Sigmoid colon (tissue), 7 donors: ENCODE data around the gene TNNI3K. TPM values are rescaled to one million over a fixed set of nuclear protein-coding genes. Genes with fewer than 3 reads are reported as not detected.

Experiments
- DNase-seq: peaks from one replicate; pipeline ENCODE4 v3.0.0-alpha.2; 2019
- H3K27ac ChIP-seq, 4 donors: fragments of 200-600 bp; sonication (generic); one replicate each; pipeline ENCODE4 v1.5.1; 2016 to 2019; ENCODE audit warnings: mild to moderate bottlenecking in 1 of 4
- H3K27me3 ChIP-seq, 3 donors: fragments of 200-600 bp; sonication (generic); one replicate each; pipeline ENCODE4 v1.5.1; 2019; ENCODE audit warnings: mild to moderate bottlenecking in 1 of 3
- H3K36me3 ChIP-seq, 4 donors: fragments of 200-600 bp; sonication (generic); one replicate each; pipeline ENCODE4 v1.5.1; 2016 to 2019
- H3K4me1 ChIP-seq, 4 donors: fragments of 200-600 bp; sonication (generic); one replicate each; pipeline ENCODE4 v1.5.1; 2017 to 2019
- H3K4me3 ChIP-seq, 4 donors: fragments of 200-600 bp; sonication (generic); one replicate each; pipeline ENCODE4 v1.5.1; 2017 to 2019; ENCODE audit warnings: mild to moderate bottlenecking in 2 of 4, moderate library complexity in 1 of 4
- H3K9me3 ChIP-seq, 4 donors: fragments of 200-600 bp in 3 of 4; sonication (generic) in 3 of 4; one replicate each; pipeline versions ENCODE4 v1.5.1 to v1.6.1; 2013 to 2019
- CTCF ChIP-seq, 4 experiments: fragments of 450-650 bp in 3 of 4; fragments of 200-600 bp in 1 of 4; IDR thresholded peaks; one replicate each; pipeline ENCODE4 v1.5.1; 2016 to 2019; ENCODE audit warnings: antibody characterized with exemption in 4 of 4, mild to moderate bottlenecking in 3 of 4, moderate library complexity in 2 of 4
- EP300 ChIP-seq, 4 donors: sonication (generic); formaldehyde crosslinking; IDR thresholded peaks; one replicate each; pipeline ENCODE4 v1.6.1; 2017; ENCODE audit warnings: antibody characterized with exemption in 4 of 4
- POLR2A ChIP-seq, 2 donors: fragments of 450-650 bp; IDR thresholded peaks; one replicate each; pipeline ENCODE4 v1.6.1; 2016; ENCODE audit warnings: antibody characterized with exemption in 2 of 2, mild to moderate bottlenecking in 2 of 2, moderate library complexity in 2 of 2
- POLR2AphosphoS5 ChIP-seq, 4 donors: sonication (generic); formaldehyde crosslinking; IDR thresholded peaks; one replicate each; pipeline ENCODE4 v1.6.1; 2017; ENCODE audit warnings: antibody characterized with exemption in 4 of 4
- WGBS, 2 donors: extraction: QIAGEN DNeasy Blood & Tissue Kit; methylation state at CpG; one replicate each; pipeline ENCODE4 v1.1.7; 2013; 5-methylcytosine and 5-hydroxymethylcytosine counted together
- intact Hi-C: fragments of 100-400 bp; cut with DNase I; formaldehyde crosslinking; loops from one replicate; pipeline ENCODE4 v1.15.1; 2023
- polyA plus RNA-seq, 3 donors: library from polyadenylated mRNA; stranded (reverse); fragments of 200-250 nt; gene quantifications; one replicate each; pipeline ENCODE4 v1.2.3, GENCODE V29; 2013
- total RNA-seq, 4 donors: library from RNA; depleted of rRNA; stranded (reverse); fragments of >200 nt; gene quantifications; one replicate each; pipeline ENCODE4 v1.1.0, GENCODE V29; 2016
- donor health status: healthy with polysubstance abuse.
- donor health status: Bipolar disorder and iron deficiency.
- donor health status: healthy.

The TNNI3K gene
- total and polyA plus RNA-seq, 7 donors = 0.45 to 6.9 (median 3.8) TPM; not detected in 1

- H3K27me3 ChIP-seq = no peaks in the 10 kb centered on the region
- H3K36me3 ChIP-seq = no peaks in the 10 kb centered on the region
- WGBS, 2 donors = 91 to 95% methylated on average over 2 of the region's 2 CpGs
- intact Hi-C loops = no loop called here
- no peak overlapping the region for H3K4me3 ChIP-seq
- no peak for DNase-seq
- no peaks in the 10 kb centered on the region for H3K9me3 ChIP-seq
- TF ChIP-seq POLR2A (IDR thresholded peaks at IDR 0.05) (no peak), POLR2AphosphoS5 (IDR thresholded peaks at IDR 0.05) (no peak), CTCF (IDR thresholded peaks at IDR 0.05) (no peak), EP300 (IDR thresholded peaks at IDR 0.05) (no peak)
- no peak overlapping the region for H3K27ac ChIP-seq
- H3K4me1 ChIP-seq = no peaks in the 10 kb centered on the region
These were observed 51.2 kb downstream of the TNNI3K start for GRCh38 chr1:74286414-74286813.

GRCh38 chr1:74314438-74314837 is 79.3 kb downstream of the TNNI3K start:
- H3K27ac ChIP-seq = no peak overlapping the region
- no peak overlapping the region for H3K4me3 ChIP-seq
- intact Hi-C loops = no loop called here
- no peaks in the 10 kb centered on the region for H3K27me3 ChIP-seq
- TF ChIP-seq EP300 (IDR thresholded peaks at IDR 0.05) (no peak), POLR2A (IDR thresholded peaks at IDR 0.05) (no peak), CTCF (IDR thresholded peaks at IDR 0.05) (no peak), POLR2AphosphoS5 (IDR thresholded peaks at IDR 0.05) (no peak)
- H3K4me1 ChIP-seq = no peaks in the 10 kb centered on the region
- no peaks in the 10 kb centered on the region for H3K9me3 ChIP-seq
- no peak for DNase-seq
- no peaks in the 10 kb centered on the region for H3K36me3 ChIP-seq

GRCh38 chr1:74316302-74316701 is 81.1 kb downstream of the TNNI3K start:
- TF ChIP-seq POLR2AphosphoS5 (IDR thresholded peaks at IDR 0.05) (no peak), EP300 (IDR thresholded peaks at IDR 0.05) (no peak), POLR2A (IDR thresholded peaks at IDR 0.05) (no peak), CTCF (IDR thresholded peaks at IDR 0.05) (no peak)
- Histone ChIP-seq H3K4me1 (no peaks in the 10 kb centered on the region), H3K27ac (no peak overlapping the region), H3K4me3 (no peak overlapping the region), H3K36me3 (no peaks in the 10 kb centered on the region), H3K9me3 (no peaks in the 10 kb centered on the region), H3K27me3 (no peaks in the 10 kb centered on the region)
- no peak for DNase-seq
- intact Hi-C loops = no loop called here
- 81 to 84% methylated on average over 2 of the region's 2 CpGs for whole genome bisulfite sequencing, 2 donors

- 86 to 91% methylated on average over 3 of the region's 3 CpGs for WGBS, 2 donors
- Histone ChIP-seq H3K27ac (no peak overlapping the region), H3K36me3 (no peaks in the 10 kb centered on the region), H3K4me1 (no peaks in the 10 kb centered on the region), H3K4me3 (no peak overlapping the region), H3K27me3 (no peaks in the 10 kb centered on the region), H3K9me3 (no peaks in the 10 kb centered on the region)
- no peak for DNase-seq
- intact Hi-C loops = no loop called here
- TF ChIP-seq EP300 (IDR thresholded peaks at IDR 0.05) (no peak), CTCF (IDR thresholded peaks at IDR 0.05) (no peak)
These were observed 82.5 kb downstream of the TNNI3K start for GRCh38 chr1:74317663-74318062.

- DNase-seq = no peak
- Histone ChIP-seq H3K4me1 (no peaks in the 10 kb centered on the region), H3K27ac (no peak overlapping the region), H3K36me3 (no peaks in the 10 kb centered on the region), H3K27me3 (no peaks in the 10 kb centered on the region), H3K9me3 (no peaks in the 10 kb centered on the region), H3K4me3 (no peak overlapping the region)
- 74 to 81% methylated on average over 1 of the region's 1 CpG for WGBS, 2 donors
- TF ChIP-seq POLR2A (IDR thresholded peaks at IDR 0.05) (no peak), EP300 (IDR thresholded peaks at IDR 0.05) (no peak)
- intact Hi-C loops = no loop called here
These were observed 88.8 kb downstream of the TNNI3K start for GRCh38 chr1:74323937-74324473.
